HuH-7.5 (cell line): Measurements from ENCODE around the gene ADAP1.

Experiments
- DNase-seq: peaks from one replicate; pipeline ENCODE4 v3.0.0; 2011; ENCODE audit warnings: low spot score

The ADAP1 gene

GRCh38 chr7:894164-894867 is 60.2 kb downstream of the ADAP1 start:
- no peak for DNase-seq

- DNase-seq = no peak
These were observed 60.8 kb downstream of the ADAP1 start for GRCh38 chr7:893686-894085.

- DNase-seq = no peak
These were observed 61.6 kb downstream of the ADAP1 start for GRCh38 chr7:892648-893593.

GRCh38 chr7:891805-892204 is 62.7 kb downstream of the ADAP1 start:
- DNase-seq = no peak

- no peak for DNase-seq
These were observed 63.2 kb downstream of the ADAP1 start for GRCh38 chr7:891291-891690.

- DNase-seq = no peak
These were observed 63.6 kb downstream of the ADAP1 start for GRCh38 chr7:890868-891267.

- no peak for DNase-seq
These were observed 65.1 kb downstream of the ADAP1 start for GRCh38 chr7:889391-889790.

- DNase-seq = no peak
These were observed 65.5 kb downstream of the ADAP1 start for GRCh38 chr7:889025-889390.

GRCh38 chr7:888081-889024 is 66.1 kb downstream of the ADAP1 start:
- no peak for DNase-seq

GRCh38 chr7:887488-887820 is 67.0 kb downstream of the ADAP1 start:
- no peak for DNase-seq

- no peak for DNase-seq
These were observed 67.6 kb downstream of the ADAP1 start for GRCh38 chr7:886626-887487.

- DNase-seq = no peak
These were observed 68.4 kb downstream of the ADAP1 start for GRCh38 chr7:885893-886625.

- no peak for DNase-seq
These were observed 69.1 kb downstream of the ADAP1 start for GRCh38 chr7:885261-885892.

GRCh38 chr7:884191-885003 is 70.1 kb downstream of the ADAP1 start:
- no peak for DNase-seq

- DNase-seq = no peak
These were observed 71.1 kb downstream of the ADAP1 start for GRCh38 chr7:883055-884021.

GRCh38 chr7:882336-883035 is 72.0 kb downstream of the ADAP1 start:
- DNase-seq = no peak

GRCh38 chr7:881441-882234 is 72.8 kb downstream of the ADAP1 start:
- no peak for DNase-seq
